SH-SY5Y (cell line): ENCODE data around the gene GMIP.

Experiments used
- GATA2 ChIP-seq: IDR thresholded peaks from 2 replicates; pipeline ENCODE4 v1.6.1; 2011; ENCODE audit warnings: mild to moderate bottlenecking, low read depth, low read length
- GATA3 ChIP-seq: IDR thresholded peaks from 2 replicates; pipeline ENCODE4 v1.6.1; 2011; ENCODE audit warnings: low read depth, mild to moderate bottlenecking, low read length, moderate library complexity

- no peak for TF ChIP-seq GATA2
- TF ChIP-seq GATA3, result no peak
Measured at GRCh38 chr19:19627621-19628500, 15.6 kb downstream of the GMIP start, which contains the start of gene LPAR2.
